ENCODE results near the gene DAO. TPM values are rescaled to one million over a fixed set of nuclear protein-coding genes. Genes with fewer than 3 reads are reported as not detected.

The DAO gene
- total and polyA plus RNA-seq, 7 experiments from 2014 or later = not detected

- ChIA-PET CTCF (no interaction called here), POLR2A (no interaction called here)
- DNase-seq = no peak
- Mint-ChIP-seq H3K4me3 (no peak overlapping the region), H3K27ac (no peak overlapping the region), H3K27me3 (no peaks in the 10 kb centered on the region), H3K9me3 (peaks cover 0 to 14% (median 5%) of the 10 kb centered on the region in 11 donors), H3K4me1 (peaks cover 0 to 6% (median 0%) of the 10 kb centered on the region in 7 donors), H3K36me3 (no peaks in the 10 kb centered on the region)
- H3K4me1 ChIP-seq (ENCODE audit: control insufficient read depth in 2 of 2, insufficient read depth in 2 of 2, low read length in 2 of 2) = no peaks in the 10 kb centered on the region
- no peak for ATAC-seq
- H3K27ac ChIP-seq (ENCODE audit: low read depth, low read length) = no peak overlapping the region
- intact Hi-C loops (cut with micrococcal nuclease) = no loop called here
- H3K36me3 ChIP-seq (ENCODE audit: control insufficient read depth in 2 of 3, insufficient read depth in 3 of 3, low read length in 3 of 3) = no peaks in the 10 kb centered on the region
- H3K4me3 ChIP-seq (ENCODE audit: low read length) = no peak overlapping the region
- peaks cover 0 to 6% (median 0%) of the 10 kb centered on the region in 3 experiments for H3K9me3 ChIP-seq (ENCODE audit: control insufficient read depth in 2 of 3, low read length in 3 of 3)
- H3K27me3 ChIP-seq (ENCODE audit: control insufficient read depth in 2 of 2, insufficient read depth in 2 of 2, low read length in 2 of 2) = no peaks in the 10 kb centered on the region
Measured at GRCh38 chr12:108918206-108918605, 38.3 kb downstream of the DAO start.

- Mint-ChIP-seq H3K36me3 (no peaks in the 10 kb centered on the region), H3K4me1 (peaks cover 0 to 1% (median 0%) of the 10 kb centered on the region in 7 donors), H3K27ac (no peak overlapping the region), H3K27me3 (peaks cover 0 to 2% (median 0%) of the 10 kb centered on the region in 5 donors), H3K4me3 (no peak overlapping the region), H3K9me3 (peaks cover 0 to 14% (median 5%) of the 10 kb centered on the region in 11 donors)
- DNase-seq = no peak
- H3K4me3 ChIP-seq (ENCODE audit: low read length) = no peak overlapping the region
- no peak for ATAC-seq
- POLR2A ChIA-PET = no interaction called here
- no peaks in the 10 kb centered on the region for H3K36me3 ChIP-seq (ENCODE audit: control insufficient read depth in 2 of 3, insufficient read depth in 3 of 3, low read length in 3 of 3)
- H3K27me3 ChIP-seq (ENCODE audit: control insufficient read depth in 2 of 2, insufficient read depth in 2 of 2, low read length in 2 of 2) = no peaks in the 10 kb centered on the region
- no peak overlapping the region for H3K27ac ChIP-seq (ENCODE audit: low read depth, low read length)
- no peaks in the 10 kb centered on the region for H3K4me1 ChIP-seq (ENCODE audit: control insufficient read depth in 2 of 2, insufficient read depth in 2 of 2, low read length in 2 of 2)
- CTCF ChIA-PET = no interaction called here
- intact Hi-C loops (cut with micrococcal nuclease) = no loop called here
- H3K9me3 ChIP-seq (ENCODE audit: control insufficient read depth in 2 of 3, low read length in 3 of 3) = peaks cover 0 to 10% (median 0%) of the 10 kb centered on the region in 3 experiments
Measured at GRCh38 chr12:108918960-108919642, 39.2 kb downstream of the DAO start.

GRCh38 chr12:108921946-108922345 is 42.1 kb downstream of the DAO start:
- Mint-ChIP-seq H3K4me3 (no peak overlapping the region), H3K9me3 (peaks cover 0 to 18% (median 8%) of the 10 kb centered on the region in 11 donors), H3K27ac (no peak overlapping the region), H3K4me1 (no peaks in the 10 kb centered on the region), H3K36me3 (no peaks in the 10 kb centered on the region), H3K27me3 (peaks cover 0 to 8% (median 6%) of the 10 kb centered on the region in 5 donors)
- H3K36me3 ChIP-seq (ENCODE audit: control insufficient read depth in 2 of 3, insufficient read depth in 3 of 3, low read length in 3 of 3) = no peaks in the 10 kb centered on the region
- intact Hi-C loops (cut with micrococcal nuclease) = no loop called here
- ChIA-PET POLR2A (no interaction called here), CTCF (no interaction called here)
- H3K27me3 ChIP-seq (ENCODE audit: control insufficient read depth in 2 of 2, insufficient read depth in 2 of 2, low read length in 2 of 2) = no peaks in the 10 kb centered on the region
- peaks cover 0 to 10% (median 0%) of the 10 kb centered on the region in 3 experiments for H3K9me3 ChIP-seq (ENCODE audit: control insufficient read depth in 2 of 3, low read length in 3 of 3)
- no peak overlapping the region for H3K27ac ChIP-seq (ENCODE audit: low read depth, low read length)
- no peak overlapping the region for H3K4me3 ChIP-seq (ENCODE audit: low read length)
- DNase-seq (no peak), ATAC-seq (no peak)
- H3K4me1 ChIP-seq (ENCODE audit: control insufficient read depth in 2 of 2, insufficient read depth in 2 of 2, low read length in 2 of 2) = no peaks in the 10 kb centered on the region

GRCh38 chr12:108922918-108923317 is 43.0 kb downstream of the DAO start:
- ChIA-PET POLR2A (no interaction called here), CTCF (no interaction called here)
- intact Hi-C loops (cut with micrococcal nuclease) = no loop called here
- DNase-seq (no peak), ATAC-seq (no peak)
- Histone ChIP-seq H3K4me1 (ENCODE audit: control insufficient read depth in 2 of 2, insufficient read depth in 2 of 2, low read length in 2 of 2) (no peaks in the 10 kb centered on the region), H3K27me3 (ENCODE audit: control insufficient read depth in 2 of 2, insufficient read depth in 2 of 2, low read length in 2 of 2) (no peaks in the 10 kb centered on the region), H3K9me3 (ENCODE audit: control insufficient read depth in 2 of 3, low read length in 3 of 3) (peaks cover 0 to 10% (median 0%) of the 10 kb centered on the region in 3 experiments), H3K4me3 (ENCODE audit: low read length) (no peak overlapping the region), H3K36me3 (ENCODE audit: control insufficient read depth in 2 of 3, insufficient read depth in 3 of 3, low read length in 3 of 3) (no peaks in the 10 kb centered on the region), H3K27ac (ENCODE audit: low read depth, low read length) (no peak overlapping the region)
- H3K4me3 Mint-ChIP-seq = no peak overlapping the region
- H3K9me3 Mint-ChIP-seq = peaks cover 0 to 18% (median 8%) of the 10 kb centered on the region in 11 donors
- no peaks in the 10 kb centered on the region for H3K36me3 Mint-ChIP-seq
- H3K4me1 Mint-ChIP-seq = no peaks in the 10 kb centered on the region
- no peak overlapping the region for H3K27ac Mint-ChIP-seq
- peaks cover 0 to 8% (median 6%) of the 10 kb centered on the region in 5 donors for H3K27me3 Mint-ChIP-seq

GRCh38 chr12:108928695-108929094 is 48.8 kb downstream of the DAO start:
- no peaks in the 10 kb centered on the region for H3K36me3 ChIP-seq (ENCODE audit: control insufficient read depth in 2 of 3, insufficient read depth in 3 of 3, low read length in 3 of 3)
- no peak for DNase-seq
- H3K9me3 Mint-ChIP-seq = peaks cover 0 to 10% (median 2%) of the 10 kb centered on the region in 11 donors
- ATAC-seq = no peak
- no peaks in the 10 kb centered on the region for H3K36me3 Mint-ChIP-seq
- CTCF ChIA-PET = no interaction called here
- no peaks in the 10 kb centered on the region for H3K4me1 Mint-ChIP-seq
- H3K4me3 Mint-ChIP-seq = no peak overlapping the region
- no peaks in the 10 kb centered on the region for H3K27me3 ChIP-seq (ENCODE audit: control insufficient read depth in 2 of 2, insufficient read depth in 2 of 2, low read length in 2 of 2)
- POLR2A ChIA-PET = no interaction called here
- no peaks in the 10 kb centered on the region for H3K4me1 ChIP-seq (ENCODE audit: control insufficient read depth in 2 of 2, insufficient read depth in 2 of 2, low read length in 2 of 2)
- no peaks in the 10 kb centered on the region for H3K9me3 ChIP-seq (ENCODE audit: control insufficient read depth in 2 of 3, low read length in 3 of 3)
- intact Hi-C loops (cut with micrococcal nuclease) = no loop called here
- H3K27ac Mint-ChIP-seq = no peak overlapping the region
- no peak overlapping the region for H3K4me3 ChIP-seq (ENCODE audit: low read length)
- H3K27me3 Mint-ChIP-seq = peaks cover 0 to 20% (median 6%) of the 10 kb centered on the region in 5 donors
- H3K27ac ChIP-seq (ENCODE audit: low read depth, low read length) = no peak overlapping the region

- Mint-ChIP-seq H3K36me3 (no peaks in the 10 kb centered on the region), H3K27me3 (peaks cover 0 to 20% (median 5%) of the 10 kb centered on the region in 5 donors), H3K4me3 (no peak overlapping the region), H3K4me1 (no peaks in the 10 kb centered on the region), H3K27ac (no peak overlapping the region), H3K9me3 (peaks cover 0 to 6% (median 2%) of the 10 kb centered on the region in 11 donors)
- Histone ChIP-seq H3K36me3 (ENCODE audit: control insufficient read depth in 2 of 3, insufficient read depth in 3 of 3, low read length in 3 of 3) (no peaks in the 10 kb centered on the region), H3K9me3 (ENCODE audit: control insufficient read depth in 2 of 3, low read length in 3 of 3) (no peaks in the 10 kb centered on the region), H3K4me1 (ENCODE audit: control insufficient read depth in 2 of 2, insufficient read depth in 2 of 2, low read length in 2 of 2) (no peaks in the 10 kb centered on the region), H3K27me3 (ENCODE audit: control insufficient read depth in 2 of 2, insufficient read depth in 2 of 2, low read length in 2 of 2) (no peaks in the 10 kb centered on the region), H3K4me3 (ENCODE audit: low read length) (no peak overlapping the region), H3K27ac (ENCODE audit: low read depth, low read length) (no peak overlapping the region)
- CTCF ChIA-PET = no interaction called here
- ATAC-seq (no peak), DNase-seq (no peak)
- intact Hi-C loops (cut with micrococcal nuclease) = no loop called here
- POLR2A ChIA-PET = no interaction called here
Measured at GRCh38 chr12:108930155-108930554, 50.3 kb downstream of the DAO start.

GRCh38 chr12:108930756-108931155 is 50.9 kb downstream of the DAO start:
- intact Hi-C loops (cut with micrococcal nuclease) = no loop called here
- no peaks in the 10 kb centered on the region for H3K9me3 ChIP-seq (ENCODE audit: control insufficient read depth in 2 of 3, low read length in 3 of 3)
- no peaks in the 10 kb centered on the region for H3K4me1 ChIP-seq (ENCODE audit: control insufficient read depth in 2 of 2, insufficient read depth in 2 of 2, low read length in 2 of 2)
- no peaks in the 10 kb centered on the region for H3K4me1 Mint-ChIP-seq
- H3K36me3 ChIP-seq (ENCODE audit: control insufficient read depth in 2 of 3, insufficient read depth in 3 of 3, low read length in 3 of 3) = no peaks in the 10 kb centered on the region
- peaks cover 0 to 14% (median 0%) of the 10 kb centered on the region in 5 donors for H3K27me3 Mint-ChIP-seq
- H3K4me3 ChIP-seq (ENCODE audit: low read length) = no peak overlapping the region
- no peaks in the 10 kb centered on the region for H3K27me3 ChIP-seq (ENCODE audit: control insufficient read depth in 2 of 2, insufficient read depth in 2 of 2, low read length in 2 of 2)
- H3K9me3 Mint-ChIP-seq = peaks cover 0 to 6% (median 0%) of the 10 kb centered on the region in 11 donors
- no peak overlapping the region for H3K27ac Mint-ChIP-seq
- H3K4me3 Mint-ChIP-seq = no peak overlapping the region
- H3K36me3 Mint-ChIP-seq = no peaks in the 10 kb centered on the region
- POLR2A ChIA-PET = interaction anchor here (0.7 kb wide), 1 partner anchor 17 kb away, joined by 3 read pairs; no protein-coding TSS in a partner anchor
- no peak overlapping the region for H3K27ac ChIP-seq (ENCODE audit: low read depth, low read length)
- CTCF ChIA-PET = no interaction called here
- DNase-seq (no peak), ATAC-seq (no peak)

All from naive thymus-derived CD4-positive, alpha-beta T cell (primary cell).